Natural killer cell (primary cell): ENCODE measurements around the gene ABTB2. TPM values are rescaled to one million over a fixed set of nuclear protein-coding genes. Genes with fewer than 3 reads are reported as not detected.

Source experiments
- ATAC-seq, 3 donors: fragments of 150-1000 bp in 2 of 3; fragments of 200-7000 bp in 1 of 3; cut with Tn5 transposase; 1 replicate in 1 of 3; 2 replicates in 2 of 3; pipeline ENCODE4 v1.10.0; 2021; ENCODE audit warnings: mild to moderate bottlenecking in 2 of 3, moderate library complexity in 2 of 3
- DNase-seq, 2 donors: peaks; one replicate each; pipeline versions ENCODE4 v3.0.0 to v3.0.0-alpha.2; 2013 to 2021; ENCODE audit warnings: mixed read lengths in 1 of 2
- H3K27ac ChIP-seq: one replicate; pipeline ENCODE4 v1.5.1; 2013; ENCODE audit warnings: mild to moderate bottlenecking, low read length
- H3K27me3 ChIP-seq: one replicate; pipeline ENCODE4 v1.6.1; 2013; ENCODE audit warnings: low read length; ENCODE audit not compliant: control insufficient read depth, insufficient read depth
- H3K36me3 ChIP-seq: one replicate; pipeline ENCODE4 v1.6.1; 2013; ENCODE audit warnings: low read length; ENCODE audit not compliant: control insufficient read depth, insufficient read depth
- H3K4me1 ChIP-seq: one replicate; pipeline ENCODE4 v1.6.1; 2013; ENCODE audit warnings: low read length; ENCODE audit not compliant: control insufficient read depth, insufficient read depth
- H3K4me3 ChIP-seq: one replicate; pipeline ENCODE4 v1.5.1; 2013; ENCODE audit warnings: low read length
- H3K9me3 ChIP-seq: one replicate; pipeline ENCODE4 v1.6.1; 2013; ENCODE audit warnings: low read length; ENCODE audit not compliant: control insufficient read depth, insufficient read depth
- H3K27ac Mint-ChIP-seq, 2 donors: one replicate each; pipeline ENCODE4 v1.8.0; 2022; ENCODE audit warnings: mild to moderate bottlenecking in 2 of 2, mixed read lengths in 2 of 2, moderate library complexity in 1 of 2
- H3K27me3 Mint-ChIP-seq, 2 donors: one replicate each; pipeline ENCODE4 v1.8.0; 2022; ENCODE audit warnings: low read depth in 2 of 2, mixed read lengths in 2 of 2
- H3K36me3 Mint-ChIP-seq: one replicate; pipeline ENCODE4 v1.8.0; 2022; ENCODE audit warnings: mixed read lengths
- H3K4me1 Mint-ChIP-seq, 2 donors: one replicate each; pipeline ENCODE4 v1.8.0; 2022; ENCODE audit warnings: mixed read lengths in 2 of 2
- H3K4me3 Mint-ChIP-seq: one replicate; pipeline ENCODE4 v1.8.0; 2022; ENCODE audit warnings: mild to moderate bottlenecking, moderate library complexity, mixed read lengths
- H3K9me3 Mint-ChIP-seq, 2 donors: one replicate each; pipeline ENCODE4 v1.8.0; 2022; ENCODE audit warnings: mixed read lengths in 2 of 2
- CTCF ChIP-seq: fragments of 200-600 bp; IDR thresholded peaks from one replicate; pipeline ENCODE4 v1.8.0; 2022; ENCODE audit warnings: antibody characterized with exemption
- WGBS: methylation state at CpG from one replicate; pipeline ENCODE4 v1.1.7; 2013; ENCODE audit warnings: missing lambda C conversion rate; ENCODE audit not compliant: insufficient coverage; 5-methylcytosine and 5-hydroxymethylcytosine counted together
- intact Hi-C: fragments of 100-400 bp; cut with micrococcal nuclease; formaldehyde crosslinking; loops from one replicate; pipeline ENCODE4 v1.14.2; 2022
- total RNA-seq, 4 donors: library from RNA; stranded (reverse); fragments of 120-200 nt in 1 of 4; gene quantifications; one replicate each; pipeline versions ENCODE4 v1.2.3 to v1.2.4, GENCODE V29; 2013 to 2022

ABTB2 gene
- total RNA-seq, 3 donors from 2014 or later (not counting 1 experiment from before 2014, with no cell fraction given): 0.65 to 1.7 (median 1.1) TPM

GRCh38 chr11:34182921-34183685, 174.7 kb downstream of the ABTB2 start:
- no peaks in the 10 kb centered on the region for H3K27me3 Mint-ChIP-seq
- no peak overlapping the region for H3K27ac Mint-ChIP-seq
- 94% methylated on average over 12 of the region's 13 CpGs for WGBS
- Histone ChIP-seq H3K4me3 (no peak overlapping the region), H3K27me3 (no peaks in the 10 kb centered on the region), H3K4me1 (no peaks in the 10 kb centered on the region), H3K36me3 (no peaks in the 10 kb centered on the region), H3K9me3 (no peaks in the 10 kb centered on the region), H3K27ac (no peak overlapping the region)
- no peak for TF ChIP-seq CTCF
- DNase-seq (no peak), ATAC-seq (no peak)
- intact Hi-C loops: no loop called here
- no peaks in the 10 kb centered on the region for H3K9me3 Mint-ChIP-seq
- H3K4me3 Mint-ChIP-seq: no peak overlapping the region
- no peaks in the 10 kb centered on the region for H3K36me3 Mint-ChIP-seq
- H3K4me1 Mint-ChIP-seq: peaks cover 0 to 4% of the 10 kb centered on the region in 2 donors

- no peak for DNase-seq
- H3K27ac ChIP-seq: no peak overlapping the region
- H3K27me3 Mint-ChIP-seq: no peaks in the 10 kb centered on the region
- H3K27ac Mint-ChIP-seq: no peak overlapping the region
- no peak overlapping the region for H3K4me3 Mint-ChIP-seq
- no peak for ATAC-seq
- H3K4me1 ChIP-seq: no peaks in the 10 kb centered on the region
- H3K9me3 Mint-ChIP-seq: no peaks in the 10 kb centered on the region
- TF ChIP-seq CTCF: no peak
- intact Hi-C loops: no loop called here
- H3K36me3 Mint-ChIP-seq: no peaks in the 10 kb centered on the region
- WGBS: 90% methylated on average over 2 of the region's 2 CpGs
- no peaks in the 10 kb centered on the region for H3K9me3 ChIP-seq
- no peaks in the 10 kb centered on the region for H3K27me3 ChIP-seq
- no peaks in the 10 kb centered on the region for H3K36me3 ChIP-seq
- H3K4me3 ChIP-seq: no peak overlapping the region
- peaks cover 0 to 4% of the 10 kb centered on the region in 2 donors for H3K4me1 Mint-ChIP-seq
Observed at GRCh38 chr11:34182425-34182824, 175.4 kb downstream of the ABTB2 start.

- no peaks in the 10 kb centered on the region for H3K4me1 ChIP-seq
- H3K9me3 Mint-ChIP-seq: no peaks in the 10 kb centered on the region
- no peak for ATAC-seq
- TF ChIP-seq CTCF: no peak
- H3K27me3 Mint-ChIP-seq: no peaks in the 10 kb centered on the region
- DNase-seq: no peak
- H3K4me1 Mint-ChIP-seq: peaks cover 0 to 4% of the 10 kb centered on the region in 2 donors
- H3K4me3 ChIP-seq: no peak overlapping the region
- H3K36me3 ChIP-seq: no peaks in the 10 kb centered on the region
- no peak overlapping the region for H3K27ac Mint-ChIP-seq
- no peaks in the 10 kb centered on the region for H3K9me3 ChIP-seq
- H3K36me3 Mint-ChIP-seq: no peaks in the 10 kb centered on the region
- 98% methylated on average over 8 of the region's 8 CpGs for WGBS
- H3K27ac ChIP-seq: no peak overlapping the region
- no peak overlapping the region for H3K4me3 Mint-ChIP-seq
- intact Hi-C loops: no loop called here
- no peaks in the 10 kb centered on the region for H3K27me3 ChIP-seq
Observed at GRCh38 chr11:34181856-34182405, 175.9 kb downstream of the ABTB2 start.
